ENCODE measurements around the gene PHRF1.

The PHRF1 gene

GRCh38 chr11:535210-535518 lies 41.1 kb upstream of the PHRF1 start:
- H3K4me3 ChIP-seq (ENCODE audit: low read depth, low read length): peak overlapping the region; percentile 89
- no peak for DNase-seq (ENCODE audit: low read depth)
- TF ChIP-seq CTCF (IDR thresholded peaks at IDR 0.05; ENCODE audit: control insufficient read depth, extremely low read depth, insufficient read depth): peak; percentile 42

DNA sequence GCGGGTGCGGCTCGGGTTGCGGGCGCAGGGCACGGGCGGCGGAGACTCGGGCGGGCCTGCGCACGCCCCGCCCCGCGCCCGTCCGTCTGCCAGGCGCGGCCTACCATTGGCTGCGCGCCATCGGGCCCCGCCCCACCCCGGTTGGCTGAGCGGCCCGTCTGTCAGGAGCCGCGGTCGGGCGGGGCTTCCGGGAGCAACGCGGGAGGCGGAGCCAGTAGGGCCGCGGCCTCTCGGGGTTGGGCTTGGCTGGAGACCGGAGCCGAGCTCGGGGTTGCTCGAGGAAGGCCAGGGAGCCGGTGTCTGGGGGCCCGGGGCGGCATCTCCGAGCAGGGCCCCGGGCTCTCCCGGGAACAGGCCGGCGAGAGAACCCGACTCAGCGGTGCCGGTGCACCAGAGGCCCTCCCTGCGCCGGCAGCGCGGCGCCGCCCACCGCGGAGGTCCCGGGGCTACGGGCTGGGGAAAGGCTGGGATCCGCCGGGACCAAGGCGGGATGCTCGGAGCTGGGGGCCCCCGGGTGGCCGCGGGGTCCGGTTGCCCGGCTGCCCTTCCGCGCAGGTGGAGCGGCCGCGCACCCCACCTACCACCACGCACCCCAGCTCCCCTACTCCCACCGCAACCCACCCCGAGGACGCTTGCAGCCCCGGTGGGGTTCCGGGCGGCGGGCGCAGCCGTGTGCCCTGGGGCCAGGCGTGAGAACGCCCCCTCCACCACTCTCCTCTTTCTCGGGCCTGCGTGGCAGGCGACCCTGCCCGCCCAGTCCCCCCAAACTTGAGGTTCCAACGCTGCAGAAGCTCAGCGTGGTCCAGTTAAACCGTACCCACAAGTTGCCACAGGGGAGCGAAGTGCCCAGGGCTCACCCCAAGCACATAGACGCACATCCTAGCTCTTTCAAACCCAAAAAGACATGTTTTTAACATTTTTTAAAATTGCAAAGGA lies 40.5 kb upstream of the PHRF1 start, which contains the start of gene HRAS:
TSS of gene HRAS (minus strand) at position 58 of the 936 bp plus-strand sequence.
- TF ChIP-seq CTCF (IDR thresholded peaks at IDR 0.05; ENCODE audit: control insufficient read depth, extremely low read depth, insufficient read depth): no peak
- peak within 1 kb of the TSS; percentile 89 for H3K4me3 ChIP-seq (ENCODE audit: low read depth, low read length)
- DNase-seq (ENCODE audit: low read depth): peak; percentile 62

GRCh38 chr11:536841-537621 lies 39.2 kb upstream of the PHRF1 start, which contains the start of gene LRRC56:
Gene LRRC56 (plus strand): TSS chr11:537527. CDS start chr11:540685, 3,158 bp downstream.
- no peak for TF ChIP-seq CTCF (IDR thresholded peaks at IDR 0.05; ENCODE audit: control insufficient read depth, extremely low read depth, insufficient read depth)
- peak within 1 kb of the TSS; percentile 62 for H3K4me3 ChIP-seq (ENCODE audit: low read depth, low read length)
- peak; percentile 63 for DNase-seq (ENCODE audit: low read depth)

- DNase-seq (ENCODE audit: low read depth): no peak
- no peak for TF ChIP-seq CTCF (IDR thresholded peaks at IDR 0.05; ENCODE audit: control insufficient read depth, extremely low read depth, insufficient read depth)
- peak overlapping the region; percentile 62 for H3K4me3 ChIP-seq (ENCODE audit: low read depth, low read length)
Observed at GRCh38 chr11:537622-538430, 38.4 kb upstream of the PHRF1 start.

DNA sequence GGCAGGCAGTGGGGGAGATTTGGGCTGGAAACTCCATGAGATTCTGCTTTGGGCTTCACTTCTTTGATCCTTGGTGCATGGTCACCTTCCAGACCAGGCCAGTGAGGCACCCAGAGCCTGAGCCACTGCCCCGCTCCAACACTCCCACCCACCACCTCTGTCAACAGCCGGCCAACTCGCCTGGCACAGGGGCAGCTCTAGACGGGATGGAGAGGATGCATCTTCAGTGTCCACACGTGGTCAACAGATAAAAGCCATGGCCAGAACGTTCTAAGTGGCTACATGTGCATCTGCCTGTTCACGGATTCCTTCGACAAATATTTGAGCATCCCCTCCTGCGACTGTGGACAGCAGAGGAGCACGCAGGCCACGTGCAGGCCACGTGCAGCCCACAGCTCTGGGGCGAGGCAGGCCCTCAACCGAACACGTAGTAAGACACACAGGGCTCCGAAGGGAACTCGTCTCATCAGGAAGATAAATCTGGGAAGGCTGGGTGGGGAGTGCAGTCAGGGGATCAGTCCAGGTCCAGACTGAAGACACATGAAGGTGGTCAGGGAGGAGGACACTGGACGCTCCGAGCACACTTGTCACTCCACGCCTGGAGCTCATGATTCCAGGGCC lies 37.7 kb upstream of the PHRF1 start:
- TF ChIP-seq CTCF (IDR thresholded peaks at IDR 0.05; ENCODE audit: control insufficient read depth, extremely low read depth, insufficient read depth): no peak
- no peak overlapping the region for H3K4me3 ChIP-seq (ENCODE audit: low read depth, low read length)
- no peak for DNase-seq (ENCODE audit: low read depth)

GRCh38 chr11:539971-540481 lies 36.2 kb upstream of the PHRF1 start:
- no peak for TF ChIP-seq CTCF (IDR thresholded peaks at IDR 0.05; ENCODE audit: control insufficient read depth, extremely low read depth, insufficient read depth)

More at GRCh38 chr11:539971-540481, 36.2 kb upstream of the PHRF1 start:
- DNase-seq (ENCODE audit: low read depth): no peak
- H3K4me3 ChIP-seq (ENCODE audit: low read depth, low read length): no peak overlapping the region
